ENCODE results near the gene GCLM. TPM values are rescaled to one million over a fixed set of nuclear protein-coding genes. Genes with fewer than 3 reads are reported as not detected.

GCLM gene
- total RNA-seq, 1 donor from 2014 or later: 11.1 TPM

DNA sequence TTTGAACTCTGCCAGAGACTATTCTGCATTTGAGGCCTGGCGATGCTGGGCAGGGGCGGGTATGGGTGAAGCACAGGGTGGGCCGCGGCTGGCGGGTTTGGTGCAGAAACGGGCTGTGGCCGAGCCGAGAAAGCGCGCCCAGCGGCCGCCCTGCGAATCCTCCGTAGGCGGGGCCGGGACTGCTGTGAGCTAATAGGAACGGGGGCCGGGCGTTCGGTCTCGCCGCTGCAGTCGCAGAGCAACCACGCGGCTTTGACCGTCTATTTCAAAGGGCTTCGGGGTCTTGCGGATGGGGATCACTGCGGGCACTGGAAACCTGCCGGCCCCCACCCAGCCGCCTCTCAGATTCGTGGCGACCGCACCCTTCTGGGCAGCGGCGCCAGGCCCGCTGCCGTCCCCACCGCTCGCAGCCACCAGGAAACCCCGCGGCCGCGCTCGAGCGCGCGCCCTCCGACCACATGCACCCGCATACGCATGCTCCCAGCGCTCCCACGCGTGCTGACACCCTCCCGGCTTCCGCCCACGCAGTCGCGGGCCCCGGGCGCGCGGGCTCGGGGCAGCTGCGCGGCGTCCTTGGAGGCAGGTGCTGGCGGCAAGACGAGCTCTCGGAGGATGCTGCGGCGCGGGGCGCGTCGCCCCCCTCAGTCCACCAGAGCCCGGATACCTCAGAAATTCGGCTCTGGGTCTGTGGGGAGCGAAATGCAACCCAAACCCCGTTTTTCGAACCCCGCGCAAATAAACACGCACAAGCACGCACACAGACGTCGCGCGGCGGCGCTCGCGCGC lies 62.8 kb downstream of the GCLM start:
- peak; percentile 96 for DNase-seq

DNA sequence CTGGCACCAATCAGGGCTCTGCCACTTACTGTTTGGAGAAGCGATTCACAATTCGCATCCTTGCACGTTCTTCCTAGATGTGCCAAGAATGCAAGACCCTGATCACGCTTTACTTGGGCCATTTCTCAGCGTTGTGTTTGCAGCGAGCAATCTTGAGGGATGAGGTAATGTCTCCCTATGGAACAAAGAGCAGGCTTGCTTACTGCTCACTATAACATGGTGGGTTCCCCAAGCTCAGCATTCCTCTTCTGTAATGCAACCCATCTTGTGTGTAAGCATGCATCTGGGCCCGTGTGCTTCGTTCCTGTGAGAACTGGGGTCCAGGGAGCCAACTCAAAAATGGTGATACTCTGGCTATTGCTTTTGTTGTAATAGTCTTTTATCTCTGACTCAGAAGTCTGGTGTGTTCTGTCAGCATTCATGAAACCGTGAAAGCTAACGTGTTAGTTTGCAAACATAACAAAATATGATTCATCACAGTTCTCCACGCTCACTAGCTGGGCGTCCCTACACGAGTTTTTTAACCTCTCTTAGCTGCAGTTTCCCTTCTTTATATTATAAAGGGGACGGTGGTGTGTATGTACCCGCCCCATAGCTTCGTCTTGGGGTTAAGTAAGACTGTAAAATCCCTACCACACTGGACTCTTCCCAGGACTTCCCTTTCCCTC lies 63.6 kb downstream of the GCLM start:
- peak; percentile 81 for DNase-seq

DNA sequence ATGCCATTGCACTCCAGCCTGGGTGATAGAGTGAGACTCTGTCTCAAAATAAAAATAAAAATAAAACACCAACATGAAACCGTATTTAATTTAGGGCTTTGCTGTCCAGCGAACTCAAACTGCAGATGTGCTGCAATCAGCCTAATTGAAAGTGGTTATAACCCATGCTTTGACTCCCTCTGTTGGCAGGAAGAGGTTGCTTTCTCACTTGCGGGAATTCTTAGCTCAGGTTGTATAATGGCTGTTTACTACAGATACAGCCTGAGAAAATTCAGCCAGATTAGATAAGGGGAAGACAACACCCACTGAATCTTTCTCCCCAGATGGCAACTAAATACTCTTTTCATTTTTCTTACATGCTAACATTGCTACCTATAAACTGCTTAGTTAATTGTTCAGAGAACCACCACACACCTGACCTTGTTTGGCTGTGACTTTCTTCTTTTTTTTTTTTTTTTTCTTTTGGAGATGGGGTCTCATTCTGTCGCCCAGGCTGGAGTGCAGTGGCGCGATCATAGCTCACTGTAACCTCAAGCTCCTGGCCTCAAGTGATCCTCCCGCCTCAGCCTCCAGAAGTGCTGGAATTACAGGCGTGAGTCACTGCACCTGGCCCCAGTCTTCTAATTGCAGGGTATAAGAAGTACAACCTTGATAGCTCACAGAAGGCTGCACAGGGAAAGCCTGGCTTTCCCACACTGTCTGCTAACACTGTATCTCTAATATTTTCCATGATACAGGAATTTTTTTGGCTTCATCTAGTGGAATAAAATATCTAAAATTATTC lies 64.8 kb downstream of the GCLM start:
- peak; percentile 90 for DNase-seq

- DNase-seq: no peak
These were observed 66.3 kb downstream of the GCLM start for GRCh38 chr1:93842750-93843500.

DNA sequence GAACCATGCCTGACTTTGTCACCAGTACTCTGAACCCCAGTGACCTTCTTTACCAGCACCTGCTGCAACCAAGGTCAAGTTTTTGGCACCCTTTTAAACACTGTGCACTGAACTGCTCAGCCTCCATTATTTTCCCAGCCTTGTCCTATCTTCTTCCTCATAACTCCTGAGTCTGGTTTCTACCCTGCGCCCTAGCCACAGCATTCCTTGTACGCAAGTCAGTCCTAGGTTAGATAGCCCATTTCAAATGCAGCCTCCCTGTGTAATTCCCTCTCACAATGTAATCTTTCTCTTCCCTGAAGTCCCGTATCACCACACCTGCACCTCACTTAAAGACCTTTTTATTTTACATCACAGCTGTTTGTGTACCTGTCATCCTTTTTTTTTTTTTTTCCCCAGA lies 67.5 kb downstream of the GCLM start:
- DNase-seq: no peak

GRCh38 chr1:93840956-93841482 lies 68.2 kb downstream of the GCLM start:
- DNase-seq: no peak

GRCh38 chr1:93839753-93840152 lies 69.5 kb downstream of the GCLM start:
- DNase-seq: no peak

GRCh38 chr1:93839307-93839706 lies 69.9 kb downstream of the GCLM start:
- no peak for DNase-seq

DNA sequence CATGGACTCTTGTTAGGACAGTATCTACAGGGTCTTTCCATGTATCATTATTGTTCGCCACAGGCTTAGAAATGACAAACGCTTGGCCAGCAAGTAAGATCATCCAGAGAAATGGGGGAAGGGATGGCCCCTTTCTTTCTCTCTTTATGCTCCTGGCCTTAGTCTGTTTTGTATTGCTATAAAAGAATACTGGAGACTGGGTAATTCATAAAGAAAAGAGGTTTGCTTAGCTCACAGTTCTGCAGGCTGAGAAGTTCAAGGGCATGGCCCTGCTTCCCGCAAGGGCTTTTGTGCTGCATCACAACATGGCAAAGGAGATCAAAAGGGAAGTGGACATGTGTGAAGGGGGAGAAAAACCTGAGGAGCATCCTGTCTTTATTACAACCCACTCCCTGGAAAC lies 71.3 kb downstream of the GCLM start:
- no peak for DNase-seq

Small RNA genes lying within 50 kb of the gene (small RNA-seq; reads per million reads assigned to genes)
- not detected for gene AL117351.2 (ENCODE audit: low replicate concordance)
- 0.11 reads per million for gene MIR760 (ENCODE audit: low replicate concordance)

Other genes starting within 250 kb of the GCLM start
- gene BCAR3, start 227.6 kb downstream of the GCLM start, total RNA-seq: 22.7 TPM
- 36.1 TPM for gene DNTTIP2, start 30.2 kb downstream of the GCLM start, total RNA-seq
- gene ABCA4, start 211.7 kb upstream of the GCLM start, total RNA-seq: 2.2 TPM

Measured in tongue (tissue), 3 donors.